HAP-1 (cell line): ENCODE measurements around the gene UBXN10.

Source experiments
- DNase-seq, 2 experiments: peaks; one replicate each; pipeline ENCODE4 v3.0.0-alpha.2; 2016 to 2020; ENCODE audit warnings: low spot score in 2 of 2
- H3K27me3 ChIP-seq: fragments of 250-450 bp; sonication (Bioruptor Pico); 2 replicates; pipeline ENCODE4 v1.5.1; 2020; ENCODE audit warnings: low read depth, mild to moderate bottlenecking, moderate library complexity
- H3K36me3 ChIP-seq: fragments of 250-450 bp; sonication (Bioruptor Pico); replicated peaks from 2 replicates; pipeline ENCODE4 v1.5.1; 2020; ENCODE audit warnings: mild to moderate bottlenecking
- H3K4me1 ChIP-seq: fragments of 250-450 bp; sonication (Bioruptor Pico); 2 replicates; pipeline ENCODE4 v1.5.1; 2020; ENCODE audit warnings: mild to moderate bottlenecking
- H3K4me3 ChIP-seq: fragments of 250-450 bp; sonication (Bioruptor Pico); 2 replicates; pipeline ENCODE4 v1.5.1; 2020; ENCODE audit warnings: mild to moderate bottlenecking, moderate library complexity
- H3K9me3 ChIP-seq: fragments of 250-450 bp; sonication (Bioruptor Pico); 2 replicates; pipeline ENCODE4 v1.5.1; 2020; ENCODE audit warnings: mild to moderate bottlenecking, moderate library complexity
- in situ Hi-C: fragments of 300-500 bp; cut with MboI; formaldehyde crosslinking; loops from 3 replicates; pipeline ENCODE4 v1.14.3; 2020; ENCODE audit warnings: low sequenced_read_pairs, inconsistent platforms, mixed read lengths

The UBXN10 gene

GRCh38 chr1:20233866-20234265, 48.0 kb downstream of the UBXN10 start:
- Histone ChIP-seq H3K36me3 (no peaks in the 10 kb centered on the region), H3K4me1 (no peaks in the 10 kb centered on the region), H3K27me3 (peaks cover 22% of the 10 kb centered on the region), H3K4me3 (no peak overlapping the region), H3K9me3 (no peaks in the 10 kb centered on the region)
- no peak for DNase-seq
- in situ Hi-C loops = no loop called here

DNA sequence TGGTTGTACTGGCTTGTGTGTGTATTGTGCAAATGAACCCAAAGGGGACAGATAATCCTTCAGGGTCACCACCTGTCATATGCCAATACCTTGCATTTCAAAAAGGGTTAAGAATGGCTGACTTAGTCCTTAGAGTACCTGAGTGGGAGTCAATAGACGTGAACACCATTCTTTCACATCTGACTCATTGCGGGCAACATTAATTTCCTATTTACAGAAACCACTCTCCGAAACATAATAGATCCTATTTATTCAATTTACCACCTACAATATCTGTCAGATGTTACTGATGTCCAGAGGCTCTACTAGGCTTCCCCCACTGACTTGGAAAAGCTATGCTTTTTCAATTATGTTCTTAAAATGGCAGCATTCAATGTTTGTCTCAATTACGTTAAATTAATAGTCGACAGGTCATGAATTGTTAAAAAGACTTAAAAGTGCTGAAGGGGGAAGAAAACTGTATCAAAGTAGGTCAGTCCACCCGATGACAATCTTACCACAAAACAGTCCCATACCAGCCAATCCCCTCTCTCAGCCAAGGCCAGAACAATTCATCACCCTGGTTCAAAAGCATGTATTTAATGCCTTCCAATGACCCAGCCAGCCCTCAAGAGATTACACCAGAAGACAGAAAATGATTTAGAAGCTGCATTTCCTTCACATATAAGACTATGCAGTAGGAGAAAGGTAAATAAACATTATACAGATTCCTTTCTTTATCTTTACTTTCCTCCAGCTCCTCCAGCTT, 49.1 kb downstream of the UBXN10 start:
- Histone ChIP-seq H3K4me1 (no peaks in the 10 kb centered on the region), H3K27me3 (peaks cover 17% of the 10 kb centered on the region), H3K9me3 (no peaks in the 10 kb centered on the region), H3K36me3 (no peaks in the 10 kb centered on the region), H3K4me3 (no peak overlapping the region)
- in situ Hi-C loops = no loop called here
- no peak for DNase-seq

DNA sequence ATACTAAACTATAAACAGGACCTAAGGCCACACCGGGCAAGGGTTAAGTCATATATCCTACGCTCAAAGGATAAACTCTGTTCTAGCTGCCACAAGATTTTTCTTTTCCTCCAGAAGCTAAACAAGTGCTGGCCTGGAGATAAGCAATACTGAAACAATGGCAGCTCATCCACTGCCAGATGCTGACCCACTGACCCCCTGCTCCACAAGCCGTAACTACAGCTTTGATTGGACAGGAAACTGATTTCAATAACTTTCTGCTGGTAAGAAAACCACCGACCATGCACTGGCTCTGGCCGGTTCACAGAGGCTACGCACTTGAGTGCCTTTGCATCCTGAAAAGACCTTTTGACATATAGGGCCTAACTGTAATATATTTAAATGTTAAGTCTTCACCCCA, 51.8 kb downstream of the UBXN10 start:
- no peak for DNase-seq
- Histone ChIP-seq H3K36me3 (no peaks in the 10 kb centered on the region), H3K27me3 (peaks cover 20% of the 10 kb centered on the region), H3K4me3 (no peak overlapping the region), H3K4me1 (no peaks in the 10 kb centered on the region), H3K9me3 (no peaks in the 10 kb centered on the region)
- in situ Hi-C loops = no loop called here

DNA sequence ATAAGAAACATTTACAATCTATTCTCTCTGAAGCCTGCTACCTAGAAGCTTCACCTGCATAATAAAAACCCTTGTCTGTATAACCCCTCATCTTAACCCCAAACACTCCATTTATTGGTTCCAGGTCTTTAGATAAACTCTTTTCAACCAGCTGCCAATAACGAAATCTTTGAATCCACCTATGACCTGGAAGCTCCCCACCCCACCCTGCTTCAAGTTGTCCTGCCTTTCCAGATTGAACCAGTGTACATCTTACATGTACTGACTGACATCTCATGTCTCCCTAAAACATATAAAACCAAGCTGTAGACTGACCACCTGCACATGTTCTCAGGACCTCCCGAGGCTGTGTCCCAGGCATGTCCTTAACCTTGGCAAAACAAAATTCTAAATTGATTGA, 54.1 kb downstream of the UBXN10 start:
- in situ Hi-C loops = no loop called here
- H3K4me3 ChIP-seq = no peak overlapping the region
- peaks cover 14% of the 10 kb centered on the region for H3K27me3 ChIP-seq
- H3K36me3 ChIP-seq = no peaks in the 10 kb centered on the region
- no peaks in the 10 kb centered on the region for H3K4me1 ChIP-seq
- no peaks in the 10 kb centered on the region for H3K9me3 ChIP-seq
- no peak for DNase-seq

DNA sequence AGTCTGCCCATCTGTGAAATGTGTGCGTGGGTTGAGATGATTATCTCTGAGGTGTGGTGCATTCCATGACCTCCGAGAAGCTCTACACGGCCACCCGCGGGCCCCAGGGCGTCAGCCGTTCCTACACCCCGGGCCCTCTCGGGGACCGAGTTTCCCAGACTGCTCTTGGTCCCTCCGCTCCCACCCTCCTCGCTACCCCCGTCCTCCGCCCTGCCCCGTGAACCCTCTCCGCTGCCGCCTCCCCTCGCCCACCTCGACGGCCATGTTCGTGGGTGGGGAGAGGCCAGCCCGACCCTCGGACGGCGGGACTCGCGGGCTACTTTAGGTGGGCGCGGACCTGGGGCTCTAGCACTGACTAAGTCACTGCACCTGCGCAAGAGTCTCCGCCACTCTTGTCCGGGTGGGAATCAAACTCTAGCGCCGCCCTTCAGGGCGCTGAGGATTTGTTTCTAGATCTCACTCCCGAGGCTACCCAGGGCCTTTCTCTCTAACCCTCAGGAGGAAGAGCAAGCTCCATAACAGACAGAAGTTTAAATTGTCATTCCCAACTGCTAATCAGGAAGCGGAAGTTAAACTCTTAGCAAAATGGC, 57.1 kb downstream of the UBXN10 start:
- in situ Hi-C loops = no loop called here
- no peak for DNase-seq
- H3K27me3 ChIP-seq = peaks cover 6% of the 10 kb centered on the region; the same call in 1 of the 2 replicates
- no peaks in the 10 kb centered on the region for H3K9me3 ChIP-seq
- no peak overlapping the region for H3K4me3 ChIP-seq
- H3K36me3 ChIP-seq = no peaks in the 10 kb centered on the region
- no peaks in the 10 kb centered on the region for H3K4me1 ChIP-seq
